HG03159 (cell line): ENCODE measurements around the gene TXNRD2.

Source experiments
- ATAC-seq: cut with Tn5 transposase; IDR thresholded peaks from one replicate; pipeline ENCODE4 v1.9.1; 2021; ENCODE audit warnings: mild to moderate bottlenecking, moderate library complexity; ENCODE audit not compliant: unreplicated experiment

Gene TXNRD2

DNA sequence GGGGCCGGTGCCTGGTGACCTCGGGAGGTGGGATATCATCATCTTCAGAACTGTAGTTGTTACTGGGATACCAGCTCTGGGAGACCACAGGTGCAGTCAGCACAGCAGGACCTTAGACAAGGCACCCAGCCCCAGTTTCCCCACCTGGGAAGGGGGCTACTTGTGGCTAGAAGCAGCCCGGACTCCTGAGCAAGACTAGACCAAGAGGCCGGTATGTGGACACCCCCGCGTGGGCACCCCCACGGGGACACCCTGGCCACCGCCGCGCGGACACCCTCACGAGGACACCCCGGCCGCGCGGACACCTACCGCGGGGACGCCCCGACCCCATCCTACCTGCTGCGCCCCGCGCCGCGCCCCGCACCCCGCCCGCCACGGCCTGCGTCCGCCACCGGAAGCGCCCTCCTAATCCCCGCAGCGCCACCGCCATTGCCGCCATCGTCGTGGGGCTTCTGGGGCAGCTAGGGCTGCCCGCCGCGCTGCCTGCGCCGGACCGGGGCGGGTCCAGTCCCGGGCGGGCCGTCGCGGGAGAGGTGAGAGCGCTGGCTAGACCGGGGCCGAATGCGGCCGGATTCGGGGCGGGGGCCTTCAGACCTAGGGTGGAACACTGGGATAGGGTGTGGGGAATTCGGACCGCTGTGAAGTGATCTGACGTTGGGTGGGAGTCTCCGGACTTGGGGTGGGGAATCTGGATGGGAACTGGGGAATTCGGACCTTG lies at the start of gene TXNRD2, which contains the start of gene COMT:
Gene TXNRD2 (minus strand): TSS at position 454 of the 718 bp plus-strand sequence. CDS start 15 bp downstream, at position 439.
Gene COMT (plus strand): TSS at position 408 of the 718 bp plus-strand sequence. CDS start 20,755 bp downstream, outside the sequence.
- ATAC-seq, result no peak

DNA sequence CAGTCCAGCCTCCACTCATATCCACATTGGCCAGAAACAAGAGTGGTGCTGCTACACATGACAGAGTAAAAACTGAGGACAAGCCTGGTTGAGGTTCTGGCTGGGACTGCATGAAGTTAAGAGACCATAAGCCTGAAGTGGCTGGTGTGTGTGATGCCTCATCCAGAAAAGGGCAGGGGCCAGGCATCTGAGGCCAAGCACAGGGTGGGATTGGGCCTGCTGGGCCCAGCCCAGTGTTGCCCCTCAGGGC lies 49.7 kb upstream of the TXNRD2 start:
- no peak for ATAC-seq

- ATAC-seq, result no peak
These were observed 49.2 kb upstream of the TXNRD2 start for GRCh38 chr22:19990609-19991394.

DNA sequence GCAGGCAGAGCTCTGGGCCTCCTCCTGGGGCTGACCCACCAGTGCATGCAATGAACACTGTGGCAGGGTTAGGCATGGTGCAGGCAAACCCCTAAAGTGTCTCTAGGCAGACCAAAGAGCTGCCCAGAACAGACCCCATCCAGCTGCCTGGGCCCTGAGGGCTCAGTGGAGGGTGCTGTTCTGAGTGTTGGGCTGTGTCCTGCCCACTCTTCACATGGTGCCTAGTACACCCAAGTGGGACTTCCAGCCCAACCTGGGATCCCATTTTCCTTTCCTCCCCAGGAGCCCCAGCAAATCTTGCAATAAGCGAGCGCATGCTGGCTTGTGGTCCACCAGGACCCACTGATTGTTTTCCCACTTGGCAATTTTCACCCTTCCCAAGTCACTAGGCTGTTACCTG lies 48.6 kb upstream of the TXNRD2 start:
- ATAC-seq, result no peak

DNA sequence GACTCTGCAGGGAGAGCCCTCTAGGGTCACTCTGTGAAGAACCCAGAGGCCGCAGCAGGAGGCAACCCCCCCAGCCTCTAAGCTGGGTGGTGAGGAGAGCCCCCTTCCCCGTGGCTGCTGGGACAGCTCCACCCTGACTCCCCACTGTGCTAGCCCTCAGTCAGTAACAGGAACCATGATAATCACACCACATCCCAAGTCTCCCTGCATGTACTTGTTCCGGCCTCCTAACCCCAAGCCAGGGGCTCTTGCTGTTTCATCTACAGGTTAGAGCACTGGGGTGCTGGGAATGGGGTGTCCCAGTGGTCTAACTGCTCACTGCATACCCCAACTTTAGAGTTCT lies 48.1 kb upstream of the TXNRD2 start:
- ATAC-seq, result no peak

GRCh38 chr22:19988965-19989724 lies 47.5 kb upstream of the TXNRD2 start:
- ATAC-seq, result no peak

- ATAC-seq, result no peak
These were observed 46.8 kb upstream of the TXNRD2 start for GRCh38 chr22:19988331-19988808.

GRCh38 chr22:19987394-19988306 lies 46.0 kb upstream of the TXNRD2 start:
- no peak for ATAC-seq

- ATAC-seq, result no peak
These were observed 45.1 kb upstream of the TXNRD2 start for GRCh38 chr22:19986410-19987341.

DNA sequence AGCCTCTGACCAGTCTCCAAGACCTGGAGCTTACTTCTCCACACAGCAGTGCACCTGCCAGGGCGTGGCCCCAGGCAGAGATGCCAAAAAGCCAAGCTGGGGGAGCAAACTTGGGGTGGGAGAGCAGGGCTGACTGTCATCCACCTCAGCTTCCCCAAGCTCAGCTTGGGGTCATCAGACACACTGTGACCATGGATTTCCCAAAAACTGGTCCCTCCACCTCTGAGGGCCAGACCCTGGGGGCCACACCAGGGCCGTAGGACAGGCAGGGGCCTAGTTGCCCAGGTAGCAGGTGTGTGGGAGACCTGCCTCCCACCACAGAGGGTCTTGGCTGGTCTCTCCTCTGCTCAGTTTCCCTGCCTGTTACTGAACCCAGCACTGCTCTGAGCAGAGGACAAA lies 44.4 kb upstream of the TXNRD2 start:
- no peak for ATAC-seq

DNA sequence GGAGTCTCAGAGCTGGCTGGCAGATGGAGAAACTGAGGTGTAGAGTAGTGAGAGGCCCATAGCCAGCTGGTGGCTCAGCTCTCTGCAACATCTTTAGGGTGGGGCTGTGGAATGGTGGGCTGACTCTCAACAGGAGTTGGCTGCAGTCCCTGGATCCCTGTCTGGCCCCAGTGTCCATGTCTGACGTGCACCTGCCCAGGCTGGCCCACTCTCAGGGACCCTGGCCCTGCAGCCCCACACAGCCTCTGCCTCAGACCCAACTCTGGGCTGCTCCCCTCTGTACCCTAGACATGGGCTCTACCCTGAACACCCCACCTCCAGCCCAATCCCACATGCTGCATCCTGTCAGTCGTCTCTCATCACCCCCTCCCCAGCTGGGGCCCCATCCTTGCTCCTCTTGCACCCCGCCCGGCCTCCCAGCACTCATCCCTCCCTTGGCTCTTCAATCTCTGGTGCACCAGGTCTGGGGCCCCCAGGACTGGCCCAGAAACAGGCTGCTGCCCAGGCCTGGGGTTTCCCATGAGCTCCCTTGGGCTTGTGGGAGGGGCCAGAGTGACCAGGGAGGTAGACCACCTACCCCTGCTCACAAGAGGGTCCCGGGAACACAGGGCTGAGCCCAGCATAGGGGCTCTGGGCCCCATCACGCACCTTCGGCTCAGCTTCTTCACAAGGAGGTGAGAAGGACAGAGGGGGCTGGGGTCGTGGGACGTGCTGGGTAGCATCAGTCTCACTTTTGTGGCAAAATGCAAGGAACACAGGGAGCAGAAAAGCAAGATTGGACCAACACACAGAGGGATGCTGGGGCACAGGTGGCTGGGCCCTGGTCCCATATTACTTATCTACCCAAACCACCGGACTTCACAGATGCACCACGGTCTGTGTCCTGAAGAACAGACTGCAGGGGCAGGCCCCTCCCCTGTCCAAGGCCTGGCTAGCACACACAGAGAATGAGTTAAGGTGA lies 43.5 kb upstream of the TXNRD2 start:
- no peak for ATAC-seq

DNA sequence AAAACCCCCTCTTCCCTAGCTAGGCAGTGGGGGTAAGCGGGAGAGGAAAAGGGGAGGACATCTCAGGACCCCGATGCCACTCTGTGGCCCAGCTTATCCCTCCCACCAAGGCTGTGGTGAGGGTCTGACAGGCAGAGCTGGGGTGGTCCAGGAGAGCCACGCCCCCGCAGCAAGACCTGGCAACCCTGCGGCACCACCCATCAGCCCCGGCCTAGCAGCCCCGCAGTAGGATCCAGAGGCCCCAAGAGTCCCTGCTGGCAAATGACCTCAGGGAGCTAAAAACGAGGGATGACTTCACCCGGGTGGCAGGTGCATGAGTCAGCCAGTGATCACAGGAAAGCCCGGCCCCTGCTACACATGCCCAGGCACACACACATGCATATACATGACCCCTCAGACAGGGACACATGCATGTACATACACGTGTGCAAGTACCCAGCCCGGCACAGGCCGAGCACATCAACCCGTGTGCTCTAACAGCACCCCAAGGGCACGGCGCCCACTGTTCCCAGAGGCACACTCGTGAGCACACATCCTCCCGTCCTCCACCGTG lies 42.7 kb upstream of the TXNRD2 start:
- ATAC-seq, result no peak

- no peak for ATAC-seq
These were observed 42.1 kb upstream of the TXNRD2 start for GRCh38 chr22:19983741-19984140.

DNA sequence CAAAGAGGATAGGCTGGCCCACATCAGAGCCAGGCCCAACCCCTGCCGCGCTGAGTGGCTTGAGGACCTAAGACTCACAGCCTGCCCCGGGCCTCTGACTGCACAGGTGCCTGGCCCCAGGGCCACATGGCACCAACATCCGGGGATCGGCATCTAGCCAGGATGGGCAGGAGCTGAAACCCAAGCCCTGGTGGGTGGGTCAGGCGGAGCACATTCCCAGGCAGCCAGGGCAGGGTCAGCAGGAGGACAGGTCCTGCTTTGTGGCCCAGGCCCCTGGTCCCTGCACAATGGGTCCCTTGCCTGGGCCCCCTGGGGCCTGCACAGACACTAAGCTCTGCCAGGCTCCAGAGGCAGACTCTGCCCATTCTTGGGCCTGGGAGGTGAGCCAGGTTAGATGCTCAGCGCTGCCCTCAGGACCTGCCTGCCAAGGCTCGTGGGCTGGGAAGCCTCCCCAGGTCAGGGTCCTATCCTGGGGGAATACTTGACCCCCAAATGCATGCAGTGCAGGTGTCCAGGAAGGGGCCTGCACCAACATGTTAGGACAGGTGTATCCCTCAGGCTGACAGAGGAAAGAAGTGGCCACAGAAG lies 41.5 kb upstream of the TXNRD2 start:
- ATAC-seq, result no peak

DNA sequence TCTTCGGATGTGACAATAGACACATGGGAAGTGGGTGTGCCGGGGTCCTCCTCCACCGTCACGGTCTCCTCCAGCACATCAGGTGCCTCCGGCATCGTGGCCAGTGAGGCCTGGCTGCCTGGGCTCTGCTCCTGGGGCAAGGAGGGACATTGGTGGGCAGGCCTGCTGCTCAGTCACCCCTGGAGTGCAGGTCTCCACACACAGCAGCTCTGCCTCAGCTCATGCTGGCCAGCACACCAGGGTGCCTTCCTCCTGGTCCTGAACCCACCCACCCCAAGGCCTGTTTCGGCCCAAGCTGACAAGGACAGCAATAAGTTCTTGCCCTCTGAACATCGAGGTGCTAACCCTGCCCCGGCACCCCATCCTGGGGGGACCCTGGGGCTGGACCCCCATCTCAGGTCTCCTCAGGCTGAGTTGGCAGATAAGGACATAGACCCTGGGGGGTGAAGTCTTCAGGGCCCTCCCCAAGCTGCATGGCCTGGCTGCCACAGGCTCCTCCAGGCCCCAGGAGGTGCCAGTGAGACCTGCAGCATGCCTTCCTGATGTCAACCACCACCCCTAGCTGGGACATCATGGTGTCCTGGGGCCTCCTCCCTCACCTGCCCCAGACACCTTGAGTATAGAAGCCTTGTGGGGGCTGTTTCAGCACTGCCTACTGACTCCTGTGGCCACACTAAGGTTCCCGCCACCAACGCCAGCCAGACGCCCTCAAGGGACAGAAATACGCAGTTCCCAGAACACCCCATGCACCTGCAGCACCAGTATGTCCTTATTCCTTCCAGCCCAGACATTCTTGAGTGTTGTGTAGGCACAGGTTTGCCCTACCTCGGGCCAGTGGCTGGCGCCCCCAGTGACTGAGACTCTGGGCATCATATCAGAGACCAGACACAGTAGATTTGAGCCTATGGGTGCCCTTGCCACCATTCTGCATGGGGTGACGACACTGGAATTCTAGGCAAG lies 40.6 kb upstream of the TXNRD2 start:
- no peak for ATAC-seq

DNA sequence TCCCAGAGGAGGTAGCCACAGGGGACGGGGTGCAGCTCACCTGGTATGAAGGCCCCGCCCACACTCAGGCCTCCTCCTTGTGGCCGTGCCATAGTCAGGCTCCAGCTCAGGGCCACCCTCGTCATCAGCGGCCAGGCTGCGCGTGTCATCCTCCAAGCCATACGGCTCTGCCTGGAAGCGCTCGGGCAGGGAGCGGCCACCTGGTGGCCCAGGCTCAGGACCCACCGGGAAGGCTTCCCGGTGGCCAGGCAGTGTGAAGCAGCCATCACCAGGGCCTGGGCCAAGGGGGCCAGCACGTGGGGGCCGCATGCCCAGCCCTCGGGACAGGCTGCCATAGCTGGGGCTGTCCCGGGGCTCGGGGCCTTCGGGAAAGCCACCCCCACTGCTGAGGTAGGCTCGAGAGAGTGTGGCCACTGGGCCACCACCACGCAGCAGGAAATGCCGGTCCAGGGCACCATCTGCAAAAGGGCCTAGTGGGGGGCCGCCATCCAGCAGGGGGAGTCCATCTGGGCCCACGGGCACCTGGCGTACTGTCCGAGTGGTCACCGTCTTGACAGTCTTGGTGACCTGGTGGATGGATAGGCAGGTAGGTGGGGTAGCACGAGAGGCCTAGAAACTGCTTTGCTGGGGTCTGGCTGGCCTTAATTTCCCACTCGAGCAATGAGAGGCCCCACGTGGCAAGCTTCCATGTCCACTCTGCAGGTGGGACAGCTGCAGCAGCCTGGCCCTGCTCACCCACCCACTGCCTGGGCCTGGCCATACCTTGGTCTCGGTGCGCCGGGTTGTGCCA lies 39.7 kb upstream of the TXNRD2 start:
- no peak for ATAC-seq
